Kidney tubule cell (primary cell): ENCODE results near the gene HMSD.

Experiments
- DNase-seq: peaks from one replicate; pipeline ENCODE4 v3.0.0-alpha.2; 2018; ENCODE audit warnings: low spot score

Gene HMSD

GRCh38 chr18:63956755-63957154 lies 7.7 kb downstream of the HMSD start:
- no peak for DNase-seq

GRCh38 chr18:63960891-63961290 lies 11.8 kb downstream of the HMSD start:
- DNase-seq, result no peak

- DNase-seq, result no peak
These were observed 12.4 kb downstream of the HMSD start for GRCh38 chr18:63961435-63961980.

GRCh38 chr18:63962137-63962536 lies 13.0 kb downstream of the HMSD start:
- no peak for DNase-seq

- peak; percentile 61 for DNase-seq
These were observed 14.6 kb downstream of the HMSD start for GRCh38 chr18:63963615-63964256.

- DNase-seq, result no peak
These were observed 15.8 kb downstream of the HMSD start for GRCh38 chr18:63964908-63965307.

- DNase-seq, result no peak
These were observed 16.7 kb downstream of the HMSD start for GRCh38 chr18:63965716-63966330.

GRCh38 chr18:63969942-63970808 lies 21.1 kb downstream of the HMSD start, which contains the start of gene SERPINB8:
Gene SERPINB8, plus strand, starts transcription at chr18:63970081. Its CDS starts 8,228 bp downstream, at chr18:63978309.
- peak; percentile 97 for DNase-seq

- peak; percentile 59 for DNase-seq
These were observed 21.7 kb downstream of the HMSD start for GRCh38 chr18:63970809-63971205.

- peak; percentile 27 for DNase-seq
These were observed 22.4 kb downstream of the HMSD start for GRCh38 chr18:63971320-63972001.

GRCh38 chr18:63972002-63972376 lies 22.9 kb downstream of the HMSD start:
- DNase-seq, result no peak

GRCh38 chr18:63974991-63975390 lies 25.9 kb downstream of the HMSD start:
- peak; percentile 32 for DNase-seq

- no peak for DNase-seq
These were observed 26.5 kb downstream of the HMSD start for GRCh38 chr18:63975628-63976027.

- DNase-seq, result no peak
These were observed 27.9 kb downstream of the HMSD start for GRCh38 chr18:63977040-63977439.

GRCh38 chr18:63979409-63979920 lies 30.4 kb downstream of the HMSD start:
- peak; percentile 71 for DNase-seq

- no peak for DNase-seq
These were observed 30.9 kb downstream of the HMSD start for GRCh38 chr18:63980027-63980426.

GRCh38 chr18:63980896-63981460 lies 31.9 kb downstream of the HMSD start:
- no peak for DNase-seq

GRCh38 chr18:63981719-63982118 lies 32.6 kb downstream of the HMSD start:
- DNase-seq, result peak; percentile 8

- no peak for DNase-seq
These were observed 33.3 kb downstream of the HMSD start for GRCh38 chr18:63982361-63982760.

GRCh38 chr18:63986885-63987284 lies 37.8 kb downstream of the HMSD start:
- DNase-seq, result no peak

- no peak for DNase-seq
These were observed 38.6 kb downstream of the HMSD start for GRCh38 chr18:63987743-63988142.
